ENCODE measurements around the gene MCOLN1. TPM values are rescaled to one million over a fixed set of nuclear protein-coding genes. Genes with fewer than 3 reads are reported as not detected.
A peak's percentile ranks its signal among the peaks of the same experiment; 100 is the strongest.

The MCOLN1 gene
- total and polyA plus RNA-seq, 9 of the 15 experiments (the other 6 are each of a cell fraction or from before 2014, with no cell fraction given) = 0.25 to 15.4 (median 7.1) TPM

DNA sequence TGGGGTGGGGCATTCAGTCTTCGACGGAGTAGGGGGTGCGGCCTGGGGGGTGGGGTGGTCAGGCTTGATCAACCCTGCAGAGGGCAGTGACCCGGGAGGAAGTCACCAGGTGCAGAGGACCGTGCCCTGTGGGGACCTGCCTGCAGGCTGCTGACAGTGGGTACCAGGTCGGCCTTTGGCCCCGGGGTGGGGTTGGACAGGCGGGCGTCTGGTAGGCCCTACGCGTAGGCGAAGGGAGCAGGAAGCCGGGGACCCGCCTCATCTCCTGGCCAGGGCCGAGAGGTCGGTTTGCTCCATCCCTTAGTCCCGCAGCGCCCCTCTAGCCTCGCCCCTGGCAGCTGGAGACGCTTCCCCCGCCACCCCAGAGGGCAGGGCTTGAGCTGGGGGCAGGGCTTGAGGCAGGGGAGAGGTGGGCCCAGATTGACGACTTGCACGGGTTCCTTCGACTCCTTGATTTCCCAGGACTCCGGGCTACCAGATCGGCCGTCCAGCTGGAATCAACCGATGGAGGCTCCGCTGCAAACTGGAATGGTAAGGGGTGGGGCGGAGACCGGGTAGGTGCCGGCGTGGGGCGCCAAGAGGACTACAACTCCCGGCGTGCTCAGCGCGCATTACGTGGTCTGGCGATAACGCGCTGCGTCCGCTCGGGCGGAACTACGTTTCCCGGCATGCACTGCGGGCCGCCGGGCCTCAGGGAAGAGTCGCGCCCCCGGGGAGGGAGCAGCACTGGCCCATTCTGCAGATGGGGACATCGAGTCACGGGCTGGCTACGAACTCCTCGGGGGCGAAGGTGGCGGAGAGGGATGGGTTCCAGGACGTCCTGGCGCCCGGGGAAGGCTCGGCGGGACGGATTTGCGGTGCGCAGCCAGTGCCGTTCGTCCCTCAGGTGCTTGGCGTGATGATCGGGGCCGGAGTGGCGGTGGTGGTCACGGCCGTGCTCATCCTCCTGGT is 12.9 kb downstream of the MCOLN1 start, which contains the start of gene PNPLA6 (continued):
- TF ChIP-seq, protein P1, sequence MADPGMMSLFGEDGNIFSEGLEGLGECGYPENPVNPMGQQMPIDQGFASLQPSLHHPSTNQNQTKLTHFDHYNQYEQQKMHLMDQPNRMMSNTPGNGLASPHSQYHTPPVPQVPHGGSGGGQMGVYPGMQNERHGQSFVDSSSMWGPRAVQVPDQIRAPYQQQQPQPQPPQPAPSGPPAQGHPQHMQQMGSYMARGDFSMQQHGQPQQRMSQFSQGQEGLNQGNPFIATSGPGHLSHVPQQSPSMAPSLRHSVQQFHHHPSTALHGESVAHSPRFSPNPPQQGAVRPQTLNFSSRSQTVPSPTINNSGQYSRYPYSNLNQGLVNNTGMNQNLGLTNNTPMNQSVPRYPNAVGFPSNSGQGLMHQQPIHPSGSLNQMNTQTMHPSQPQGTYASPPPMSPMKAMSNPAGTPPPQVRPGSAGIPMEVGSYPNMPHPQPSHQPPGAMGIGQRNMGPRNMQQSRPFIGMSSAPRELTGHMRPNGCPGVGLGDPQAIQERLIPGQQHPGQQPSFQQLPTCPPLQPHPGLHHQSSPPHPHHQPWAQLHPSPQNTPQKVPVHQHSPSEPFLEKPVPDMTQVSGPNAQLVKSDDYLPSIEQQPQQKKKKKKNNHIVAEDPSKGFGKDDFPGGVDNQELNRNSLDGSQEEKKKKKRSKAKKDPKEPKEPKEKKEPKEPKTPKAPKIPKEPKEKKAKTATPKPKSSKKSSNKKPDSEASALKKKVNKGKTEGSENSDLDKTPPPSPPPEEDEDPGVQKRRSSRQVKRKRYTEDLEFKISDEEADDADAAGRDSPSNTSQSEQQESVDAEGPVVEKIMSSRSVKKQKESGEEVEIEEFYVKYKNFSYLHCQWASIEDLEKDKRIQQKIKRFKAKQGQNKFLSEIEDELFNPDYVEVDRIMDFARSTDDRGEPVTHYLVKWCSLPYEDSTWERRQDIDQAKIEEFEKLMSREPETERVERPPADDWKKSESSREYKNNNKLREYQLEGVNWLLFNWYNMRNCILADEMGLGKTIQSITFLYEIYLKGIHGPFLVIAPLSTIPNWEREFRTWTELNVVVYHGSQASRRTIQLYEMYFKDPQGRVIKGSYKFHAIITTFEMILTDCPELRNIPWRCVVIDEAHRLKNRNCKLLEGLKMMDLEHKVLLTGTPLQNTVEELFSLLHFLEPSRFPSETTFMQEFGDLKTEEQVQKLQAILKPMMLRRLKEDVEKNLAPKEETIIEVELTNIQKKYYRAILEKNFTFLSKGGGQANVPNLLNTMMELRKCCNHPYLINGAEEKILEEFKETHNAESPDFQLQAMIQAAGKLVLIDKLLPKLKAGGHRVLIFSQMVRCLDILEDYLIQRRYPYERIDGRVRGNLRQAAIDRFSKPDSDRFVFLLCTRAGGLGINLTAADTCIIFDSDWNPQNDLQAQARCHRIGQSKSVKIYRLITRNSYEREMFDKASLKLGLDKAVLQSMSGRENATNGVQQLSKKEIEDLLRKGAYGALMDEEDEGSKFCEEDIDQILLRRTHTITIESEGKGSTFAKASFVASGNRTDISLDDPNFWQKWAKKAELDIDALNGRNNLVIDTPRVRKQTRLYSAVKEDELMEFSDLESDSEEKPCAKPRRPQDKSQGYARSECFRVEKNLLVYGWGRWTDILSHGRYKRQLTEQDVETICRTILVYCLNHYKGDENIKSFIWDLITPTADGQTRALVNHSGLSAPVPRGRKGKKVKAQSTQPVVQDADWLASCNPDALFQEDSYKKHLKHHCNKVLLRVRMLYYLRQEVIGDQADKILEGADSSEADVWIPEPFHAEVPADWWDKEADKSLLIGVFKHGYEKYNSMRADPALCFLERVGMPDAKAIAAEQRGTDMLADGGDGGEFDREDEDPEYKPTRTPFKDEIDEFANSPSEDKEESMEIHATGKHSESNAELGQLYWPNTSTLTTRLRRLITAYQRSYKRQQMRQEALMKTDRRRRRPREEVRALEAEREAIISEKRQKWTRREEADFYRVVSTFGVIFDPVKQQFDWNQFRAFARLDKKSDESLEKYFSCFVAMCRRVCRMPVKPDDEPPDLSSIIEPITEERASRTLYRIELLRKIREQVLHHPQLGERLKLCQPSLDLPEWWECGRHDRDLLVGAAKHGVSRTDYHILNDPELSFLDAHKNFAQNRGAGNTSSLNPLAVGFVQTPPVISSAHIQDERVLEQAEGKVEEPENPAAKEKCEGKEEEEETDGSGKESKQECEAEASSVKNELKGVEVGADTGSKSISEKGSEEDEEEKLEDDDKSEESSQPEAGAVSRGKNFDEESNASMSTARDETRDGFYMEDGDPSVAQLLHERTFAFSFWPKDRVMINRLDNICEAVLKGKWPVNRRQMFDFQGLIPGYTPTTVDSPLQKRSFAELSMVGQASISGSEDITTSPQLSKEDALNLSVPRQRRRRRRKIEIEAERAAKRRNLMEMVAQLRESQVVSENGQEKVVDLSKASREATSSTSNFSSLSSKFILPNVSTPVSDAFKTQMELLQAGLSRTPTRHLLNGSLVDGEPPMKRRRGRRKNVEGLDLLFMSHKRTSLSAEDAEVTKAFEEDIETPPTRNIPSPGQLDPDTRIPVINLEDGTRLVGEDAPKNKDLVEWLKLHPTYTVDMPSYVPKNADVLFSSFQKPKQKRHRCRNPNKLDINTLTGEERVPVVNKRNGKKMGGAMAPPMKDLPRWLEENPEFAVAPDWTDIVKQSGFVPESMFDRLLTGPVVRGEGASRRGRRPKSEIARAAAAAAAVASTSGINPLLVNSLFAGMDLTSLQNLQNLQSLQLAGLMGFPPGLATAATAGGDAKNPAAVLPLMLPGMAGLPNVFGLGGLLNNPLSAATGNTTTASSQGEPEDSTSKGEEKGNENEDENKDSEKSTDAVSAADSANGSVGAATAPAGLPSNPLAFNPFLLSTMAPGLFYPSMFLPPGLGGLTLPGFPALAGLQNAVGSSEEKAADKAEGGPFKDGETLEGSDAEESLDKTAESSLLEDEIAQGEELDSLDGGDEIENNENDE (IDR thresholded peaks at IDR 0.05; ENCODE audit: low read depth, low read length) = no peak
- TF ChIP-seq RUNX1 (IDR thresholded peaks at IDR 0.05; ENCODE audit: low read depth) (no peak), MAFG (tag; conservative IDR thresholded peaks at IDR 0.05) (no peak), ZNF785 (CRISPR knock-in tag; IDR thresholded peaks at IDR 0.05) (no peak), FUS (optimal IDR thresholded peaks at IDR 0.05; ENCODE audit: low read depth, low read length) (no peak), ZNF586 (CRISPR knock-in tag; conservative IDR thresholded peaks at IDR 0.05) (no peak), NEUROD1 (IDR thresholded peaks at IDR 0.05; ENCODE audit: borderline replicate concordance, low read depth, low read length, partially characterized antibody) (no peak), NFATC3 (IDR thresholded peaks at IDR 0.05) (no peak), NUFIP1 (IDR thresholded peaks at IDR 0.05; ENCODE audit: partially characterized antibody) (no peak), ETV5 (CRISPR knock-in tag; IDR thresholded peaks at IDR 0.05; ENCODE audit: low read depth) (peak; percentile 70), KLF10 (CRISPR knock-in tag; IDR thresholded peaks at IDR 0.05) (no peak), GATAD2A (IDR thresholded peaks at IDR 0.05) (no peak), ZBTB8A (IDR thresholded peaks at IDR 0.05; ENCODE audit: partially characterized antibody) (no peak), SRSF1 (IDR thresholded peaks at IDR 0.05; ENCODE audit: low read depth, low read length) (no peak)
- TF ChIP-seq, protein P2, sequence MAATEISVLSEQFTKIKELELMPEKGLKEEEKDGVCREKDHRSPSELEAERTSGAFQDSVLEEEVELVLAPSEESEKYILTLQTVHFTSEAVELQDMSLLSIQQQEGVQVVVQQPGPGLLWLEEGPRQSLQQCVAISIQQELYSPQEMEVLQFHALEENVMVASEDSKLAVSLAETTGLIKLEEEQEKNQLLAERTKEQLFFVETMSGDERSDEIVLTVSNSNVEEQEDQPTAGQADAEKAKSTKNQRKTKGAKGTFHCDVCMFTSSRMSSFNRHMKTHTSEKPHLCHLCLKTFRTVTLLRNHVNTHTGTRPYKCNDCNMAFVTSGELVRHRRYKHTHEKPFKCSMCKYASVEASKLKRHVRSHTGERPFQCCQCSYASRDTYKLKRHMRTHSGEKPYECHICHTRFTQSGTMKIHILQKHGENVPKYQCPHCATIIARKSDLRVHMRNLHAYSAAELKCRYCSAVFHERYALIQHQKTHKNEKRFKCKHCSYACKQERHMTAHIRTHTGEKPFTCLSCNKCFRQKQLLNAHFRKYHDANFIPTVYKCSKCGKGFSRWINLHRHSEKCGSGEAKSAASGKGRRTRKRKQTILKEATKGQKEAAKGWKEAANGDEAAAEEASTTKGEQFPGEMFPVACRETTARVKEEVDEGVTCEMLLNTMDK (IDR thresholded peaks at IDR 0.05; ENCODE audit: borderline replicate concordance, insufficient read depth, low read depth, low read length, poor library complexity, severe bottlenecking) = peak; percentile 14

Measured in K562 (cell line).